K562 (cell line): ENCODE results near the gene RAB31. TPM values are rescaled to one million over a fixed set of nuclear protein-coding genes. Genes with fewer than 3 reads are reported as not detected.
A peak's percentile ranks its signal among the peaks of the same experiment; 100 is the strongest.

Source experiments
- CHD4 ChIP-seq: fragments of 200-600 bp; sonication (generic); IDR thresholded peaks from 3 replicates; pipeline ENCODE4 v1.6.1; 2012; ENCODE audit warnings: low read depth, mild to moderate bottlenecking, mixed read lengths, low read length, inconsistent platforms; ENCODE audit not compliant: insufficient read depth, insufficient replicate concordance, poor library complexity, severe bottlenecking
- E2F8 ChIP-seq: fragments of 450-650 bp; IDR thresholded peaks from 2 replicates; pipeline ENCODE4 v1.7.1; 2018; ENCODE audit warnings: mild to moderate bottlenecking, low read depth; ENCODE audit not compliant: partially characterized antibody
- ELK3 ChIP-seq: fragments of 450-650 bp; formaldehyde crosslinking; IDR thresholded peaks from 2 replicates; pipeline ENCODE4 v1.4.0; 2020; ENCODE audit warnings: mild to moderate bottlenecking
- ETV6 ChIP-seq, 3 experiments: fragments of 150-350 bp in 1 of 3; sonication (generic) in 1 of 3; formaldehyde crosslinking in 1 of 3; IDR thresholded peaks; 2 replicates each; pipeline versions ENCODE4 v1.6.1 to v1.8.0; 2014 to 2022; ENCODE audit warnings: borderline replicate concordance in 2 of 3, low read depth in 2 of 3, antibody characterized with exemption in 1 of 3, low read length in 1 of 3, mild to moderate bottlenecking in 1 of 3, missing genetic modification reagents in 1 of 3
- HINFP ChIP-seq: fragments of 450-650 bp; conservative IDR thresholded peaks from 2 replicates; pipeline ENCODE4 v1.6.1; 2016; ENCODE audit warnings: missing genetic modification characterization, low read depth, mild to moderate bottlenecking, control low read depth, missing compliant biosample characterization
- HMG20B ChIP-seq: fragments of 250-450 bp; sonication (Bioruptor Pico); IDR thresholded peaks from 2 replicates; pipeline ENCODE4 v1.5.0; 2021; ENCODE audit warnings: mild to moderate bottlenecking
- IRF2 ChIP-seq: sonication (generic); formaldehyde crosslinking; IDR thresholded peaks from 2 replicates; pipeline ENCODE4 v1.8.1; 2022; ENCODE audit warnings: mild to moderate bottlenecking, missing genetic modification reagents
- MYBL2 ChIP-seq, 2 experiments: fragments of 450-650 bp in 1 of 2; sonication (generic) in 1 of 2; formaldehyde crosslinking in 1 of 2; IDR thresholded peaks; 2 replicates each; pipeline versions ENCODE4 v1.6.1 to v1.8.1; 2017 to 2022; ENCODE audit warnings: borderline replicate concordance in 1 of 2, inconsistent platforms in 1 of 2, low read depth in 1 of 2, mild to moderate bottlenecking in 1 of 2, missing genetic modification reagents in 1 of 2, moderate library complexity in 1 of 2
- NBN ChIP-seq: fragments of 450-650 bp; IDR thresholded peaks from 2 replicates; pipeline ENCODE4 v1.6.1; 2016; ENCODE audit warnings: low read depth, mild to moderate bottlenecking
- PCBP1 ChIP-seq: fragments of 200-400 bp; formaldehyde crosslinking; IDR thresholded peaks from 2 replicates; pipeline ENCODE4 v1.6.1; 2018; ENCODE audit warnings: mild to moderate bottlenecking, low read depth, low read length; ENCODE audit not compliant: poor library complexity, severe bottlenecking
- RBM14 ChIP-seq: fragments of 200-400 bp; formaldehyde crosslinking; IDR thresholded peaks from 2 replicates; pipeline ENCODE4 v1.6.1; 2018; ENCODE audit warnings: low read depth, mild to moderate bottlenecking, low read length, moderate library complexity, borderline replicate concordance; ENCODE audit not compliant: insufficient read depth
- RFX7 ChIP-seq: fragments of 250-450 bp; sonication (Bioruptor Pico); IDR thresholded peaks from 2 replicates; pipeline ENCODE4 v1.5.1; 2021; ENCODE audit warnings: mild to moderate bottlenecking
- STAT6 ChIP-seq: sonication (generic); formaldehyde crosslinking; IDR thresholded peaks from 2 replicates; pipeline ENCODE4 v1.8.1; 2023; ENCODE audit warnings: mild to moderate bottlenecking, missing genetic modification reagents
- TCF3 ChIP-seq: sonication (generic); formaldehyde crosslinking; IDR thresholded peaks from 2 replicates; pipeline ENCODE4 v1.4.0; 2020; ENCODE audit warnings: mild to moderate bottlenecking, missing genetic modification reagents
- XRCC3 ChIP-seq: fragments of 450-650 bp; IDR thresholded peaks from 2 replicates; pipeline ENCODE4 v1.6.1; 2017; ENCODE audit warnings: mild to moderate bottlenecking, moderate library complexity
- ZC3H4 ChIP-seq: sonication (generic); formaldehyde crosslinking; IDR thresholded peaks from 2 replicates; pipeline ENCODE4 v1.9.0; 2021; ENCODE audit warnings: missing genetic modification reagents, borderline replicate concordance
- ZFP1 ChIP-seq: fragments of 450-650 bp; formaldehyde crosslinking; IDR thresholded peaks from 2 replicates; pipeline ENCODE4 v1.4.0; 2020; ENCODE audit warnings: mild to moderate bottlenecking, mixed read lengths
- ZFPM2 ChIP-seq: fragments of 250-450 bp; sonication (Bioruptor Pico); IDR thresholded peaks from 2 replicates; pipeline ENCODE4 v1.5.1; 2022; ENCODE audit warnings: mild to moderate bottlenecking
- polyA plus RNA-seq, 8 experiments: library from polyadenylated mRNA; depleted of rRNA in 4 of 8; stranded (reverse) in 5 of 8; unstranded in 3 of 8; fragments of >200 nt; fragmentation: Nextera tagmentation in 2 of 8; fragmentation: Illumina TruSeq in 1 of 8; extraction: Ambion mirVana in 2 of 8; extraction: Trizol in 1 of 8; gene quantifications; 2 replicates each; pipeline versions ENCODE4 v1.2.1 to v1.2.3, GENCODE V29; 2011 to 2014; ENCODE audit warnings: inconsistent platforms in 1 of 8, missing spikeins in 1 of 8
- total RNA-seq, 7 experiments: library from RNA; depleted of rRNA in 6 of 7; stranded (reverse); fragments of >200 nt in 6 of 7; fragmentation: Illumina TruSeq in 2 of 7; extraction: Trizol in 2 of 7; gene quantifications; 2 replicates each; pipeline versions ENCODE4 v1.2.1 to v1.2.3, GENCODE V29; 2011 to 2021; ENCODE audit warnings: low replicate concordance in 1 of 7

RAB31 gene
- total and polyA plus RNA-seq, 9 of the 15 experiments (the other 6 are each of a cell fraction or from before 2014, with no cell fraction given): 20.7 to 70.4 (median 41.3) TPM

GRCh38 chr18:9876867-9877654 lies 169.0 kb downstream of the RAB31 start (continued):
- TF ChIP-seq STAT6 (CRISPR knock-in tag) (0 out of 2 replicates have a peak, but pooled peaks have one; percentile 72), E2F8 (no peak), IRF2 (CRISPR knock-in tag) (no peak), NBN (no peak), HMG20B (CRISPR knock-in tag) (no peak), ETV6 (IDR thresholded peaks at IDR 0.05; ENCODE audit: borderline replicate concordance in 1 of 2, low read depth in 2 of 2, low read length in 1 of 2) (no peak), ETV6 (CRISPR knock-in tag; IDR thresholded peaks at IDR 0.05; ENCODE audit: borderline replicate concordance) (no peak), TCF3 (peak; percentile 75), RFX7 (CRISPR knock-in tag) (no peak), ZFP1 (CRISPR knock-in tag) (no peak), ZFPM2 (CRISPR knock-in tag) (no peak), CHD4 (no peak), PCBP1 (no peak), RBM14 (no peak), HINFP (tag) (no peak; the same call in 1 of the 2 replicates), XRCC3 (no peak), ELK3 (no peak), MYBL2 (IDR thresholded peaks at IDR 0.05; ENCODE audit: low read depth) (no peak), MYBL2 (CRISPR knock-in tag; IDR thresholded peaks at IDR 0.05; ENCODE audit: borderline replicate concordance) (no peak), ZC3H4 (CRISPR knock-in tag) (no peak)
